K562 (cell line): ENCODE data around the gene ATP13A5. TPM values are rescaled to one million over a fixed set of nuclear protein-coding genes. Genes with fewer than 3 reads are reported as not detected.

Experiments used
- ATAC-seq: fragments of 200-7000 bp; cut with Tn5 transposase; 3 replicates; pipeline ENCODE4 v1.9.1; 2020; ENCODE audit warnings: moderate library complexity
- BruUV-seq: library from RNA; stranded (reverse); fragments of 400-500 nt; replicated peaks from 2 replicates; lab custom pipeline; 2021; lab: Mats Ljungman, UMichigan
- CTCF ChIA-PET: fragments of 300-600 bp; formaldehyde crosslinking; extraction: SDS; loops from one replicate; lab custom pipeline; 2021; ENCODE audit warnings: low intra/inter-chr PET ratio; lab: Yijun Ruan, JAX
- POLR2A ChIA-PET: fragments of 300-600, 350-650 bp; sonication (Branson Sonifier 250); formaldehyde crosslinking; extraction: SDS; loops from one replicate; lab custom pipeline; 2021; ENCODE audit warnings: antibody characterized with exemption, inconsistent platforms; lab: Yijun Ruan, JAX
- DNase-seq, 4 experiments: peaks; one replicate each; pipeline versions ENCODE4 v3.0.0 to v3.0.0-alpha.2; 2011 to 2018; ENCODE audit warnings: low spot score in 3 of 4, mixed read lengths in 3 of 4; ENCODE audit errors: extremely low read depth in 1 of 4
- FAIRE-seq: peaks from 2 replicates; lab custom pipeline; 2011; peaks lifted over from hg19 to GRCh38; lab: Jason Lieb, UNC
- H2AFZ ChIP-seq: 2 replicates; pipeline ENCODE4 v1.6.0; 2011; ENCODE audit warnings: low read depth, low read length, control low read depth, inconsistent platforms
- H3K27ac ChIP-seq: fragments of 200-600 bp; 3 replicates; pipeline ENCODE4 v1.8.0; 2011; ENCODE audit warnings: low read depth, mild to moderate bottlenecking, control low read depth, inconsistent platforms, low read length, moderate library complexity, mixed read lengths; ENCODE audit errors: extremely low read depth
- H3K27me3 ChIP-seq, 2 experiments: fragments of 300-600 bp in 1 of 2; 2 replicates in 1 of 2; 3 replicates in 1 of 2; pipeline versions ENCODE4 v1.6.0 to v1.8.0; 2011; ENCODE audit warnings: inconsistent platforms in 2 of 2, low read length in 2 of 2, mild to moderate bottlenecking in 1 of 2, mixed read lengths in 1 of 2, moderate library complexity in 1 of 2; ENCODE audit not compliant: control insufficient read depth in 2 of 2, insufficient read depth in 2 of 2
- H3K36me3 ChIP-seq: fragments of 300-600 bp; 3 replicates; pipeline ENCODE4 v1.8.0; 2011; ENCODE audit warnings: mild to moderate bottlenecking, low read length, inconsistent platforms; ENCODE audit not compliant: control insufficient read depth, insufficient read depth
- H3K4me1 ChIP-seq, 2 experiments: fragments of 200-600 bp in 1 of 2; replicated peaks in 1 of 2; 2 replicates in 1 of 2; 3 replicates in 1 of 2; pipeline versions ENCODE4 v1.5.1 to v1.8.0; 2011; ENCODE audit warnings: inconsistent platforms in 2 of 2, low read length in 2 of 2, mild to moderate bottlenecking in 1 of 2, mixed read lengths in 1 of 2, moderate library complexity in 1 of 2; ENCODE audit not compliant: control insufficient read depth in 2 of 2, insufficient read depth in 2 of 2
- H3K4me2 ChIP-seq: 2 replicates; pipeline ENCODE4 v1.6.1; 2011; ENCODE audit warnings: low read length, control low read depth, inconsistent platforms, mixed read lengths; ENCODE audit not compliant: insufficient read depth
- H3K4me3 ChIP-seq: fragments of 200-600 bp; sonication (generic), shearing (Covaris generic); 2 replicates; pipeline ENCODE4 v1.5.1; 2016; ENCODE audit warnings: control low read depth, inconsistent platforms
- H3K79me2 ChIP-seq: fragments of 200-600 bp; 3 replicates; pipeline ENCODE4 v1.8.0; 2011; ENCODE audit warnings: low read length, inconsistent platforms; ENCODE audit not compliant: control insufficient read depth, insufficient read depth
- H3K9ac ChIP-seq, 2 experiments: 2 replicates each; pipeline versions ENCODE4 v1.6.0 to v1.6.1; 2011; ENCODE audit warnings: low read depth in 2 of 2, low read length in 2 of 2, control low read depth in 1 of 2, inconsistent platforms in 1 of 2, mild to moderate bottlenecking in 1 of 2, mixed read lengths in 1 of 2; ENCODE audit not compliant: insufficient read depth in 1 of 2
- H3K9me1 ChIP-seq: one replicate; pipeline ENCODE4 v1.6.0; 2011; ENCODE audit warnings: inconsistent platforms, mild to moderate bottlenecking, low read length, moderate library complexity; ENCODE audit not compliant: control insufficient read depth, insufficient read depth
- H3K9me3 ChIP-seq: replicated peaks from 2 replicates; pipeline ENCODE4 v1.5.1; 2011; ENCODE audit warnings: low read depth, low read length, inconsistent platforms; ENCODE audit not compliant: control insufficient read depth, insufficient read depth
- H4K20me1 ChIP-seq: replicated peaks from 2 replicates; pipeline ENCODE4 v1.6.1; 2011; ENCODE audit warnings: low read length, inconsistent platforms, mixed read lengths; ENCODE audit not compliant: control insufficient read depth, insufficient read depth
- CBFA2T3 ChIP-seq: fragments of 450-650 bp; IDR thresholded peaks from 2 replicates; pipeline ENCODE4 v1.6.1; 2017
- CREBBP ChIP-seq: IDR thresholded peaks from one replicate; pipeline ENCODE4 v1.6.1; 2012; ENCODE audit warnings: low read depth, mild to moderate bottlenecking, control low read depth, inconsistent platforms, low read length
- KLF10 ChIP-seq: fragments of 250-450 bp; sonication (Bioruptor Pico); IDR thresholded peaks from 2 replicates; pipeline ENCODE4 v1.6.1; 2021; ENCODE audit warnings: matching md5 sums
- MTA3 ChIP-seq: fragments of 450-650 bp; formaldehyde crosslinking; IDR thresholded peaks from 2 replicates; pipeline ENCODE4 v1.6.1; 2017; ENCODE audit warnings: mild to moderate bottlenecking, borderline replicate concordance
- NEUROD1 ChIP-seq: fragments of 150-350 bp; IDR thresholded peaks from 2 replicates; pipeline ENCODE4 v1.6.1; 2014; ENCODE audit warnings: borderline replicate concordance, low read length, low read depth; ENCODE audit not compliant: partially characterized antibody
- POLR2AphosphoS2 ChIP-seq: IDR thresholded peaks from 2 replicates; pipeline ENCODE4 v1.6.1; 2012; ENCODE audit warnings: low read length, improper control_type of control experiment
- POLR2B ChIP-seq: fragments of 450-650 bp; IDR thresholded peaks from 2 replicates; pipeline ENCODE4 v1.6.1; 2018; ENCODE audit warnings: low read depth; ENCODE audit not compliant: partially characterized antibody
- RFX1 ChIP-seq: fragments of 450-650 bp; IDR thresholded peaks from 2 replicates; pipeline ENCODE4 v1.6.1; 2016; ENCODE audit warnings: mild to moderate bottlenecking, moderate library complexity
- WGBS: fragments of 100-300 bp; shearing (Covaris generic); methylation state at CpG from one replicate; pipeline ENCODE4 v1.1.6; 2016; ENCODE audit warnings: low coverage, mixed read lengths; ENCODE audit not compliant: insufficient coverage; ENCODE audit errors: missing lambda C conversion rate; 5-methylcytosine and 5-hydroxymethylcytosine counted together
- in situ Hi-C: fragments of 300-500 bp; cut with MboI; formaldehyde crosslinking; loops from 4 replicates; pipeline ENCODE4 v1.15.0; 2018; ENCODE audit warnings: inconsistent platforms, mixed read lengths
- intact Hi-C: fragments of 100-400 bp; cut with micrococcal nuclease; formaldehyde crosslinking; loops from 2 replicates; pipeline ENCODE4 v1.14.2; 2022
- polyA plus RNA-seq, 8 experiments: library from polyadenylated mRNA; depleted of rRNA in 4 of 8; stranded (reverse) in 5 of 8; unstranded in 3 of 8; fragments of >200 nt; fragmentation: Nextera tagmentation in 2 of 8; fragmentation: Illumina TruSeq in 1 of 8; extraction: Ambion mirVana in 2 of 8; extraction: Trizol in 1 of 8; gene quantifications; 2 replicates each; pipeline versions ENCODE4 v1.2.1 to v1.2.3, GENCODE V29; 2011 to 2014; ENCODE audit warnings: inconsistent platforms in 1 of 8, missing spikeins in 1 of 8
- total RNA-seq, 7 experiments: library from RNA; depleted of rRNA in 6 of 7; stranded (reverse); fragments of >200 nt in 6 of 7; fragmentation: Illumina TruSeq in 2 of 7; extraction: Trizol in 2 of 7; gene quantifications; 2 replicates each; pipeline versions ENCODE4 v1.2.1 to v1.2.3, GENCODE V29; 2011 to 2021; ENCODE audit warnings: low replicate concordance in 1 of 7
- TF ChIP-seq, protein P1 (sequence below): conservative IDR thresholded peaks from 2 replicates; pipeline ENCODE4 v1.6.1; 2011; ENCODE audit warnings: low read depth, mild to moderate bottlenecking, low read length; ENCODE audit not compliant: control insufficient read depth
- TF ChIP-seq, protein P2 (sequence below), 2 experiments: IDR thresholded peaks in 1 of 2; conservative IDR thresholded peaks in 1 of 2; 2 replicates each; pipeline ENCODE4 v1.6.1; 2016; ENCODE audit warnings: low read depth in 2 of 2, mild to moderate bottlenecking in 1 of 2, missing compliant biosample characterization in 1 of 2, missing genetic modification characterization in 1 of 2, moderate library complexity in 1 of 2

The ATP13A5 gene
- total and polyA plus RNA-seq, 9 of the 15 experiments (the other 6 are each of a cell fraction or from before 2014, with no cell fraction given): not detected

DNA sequence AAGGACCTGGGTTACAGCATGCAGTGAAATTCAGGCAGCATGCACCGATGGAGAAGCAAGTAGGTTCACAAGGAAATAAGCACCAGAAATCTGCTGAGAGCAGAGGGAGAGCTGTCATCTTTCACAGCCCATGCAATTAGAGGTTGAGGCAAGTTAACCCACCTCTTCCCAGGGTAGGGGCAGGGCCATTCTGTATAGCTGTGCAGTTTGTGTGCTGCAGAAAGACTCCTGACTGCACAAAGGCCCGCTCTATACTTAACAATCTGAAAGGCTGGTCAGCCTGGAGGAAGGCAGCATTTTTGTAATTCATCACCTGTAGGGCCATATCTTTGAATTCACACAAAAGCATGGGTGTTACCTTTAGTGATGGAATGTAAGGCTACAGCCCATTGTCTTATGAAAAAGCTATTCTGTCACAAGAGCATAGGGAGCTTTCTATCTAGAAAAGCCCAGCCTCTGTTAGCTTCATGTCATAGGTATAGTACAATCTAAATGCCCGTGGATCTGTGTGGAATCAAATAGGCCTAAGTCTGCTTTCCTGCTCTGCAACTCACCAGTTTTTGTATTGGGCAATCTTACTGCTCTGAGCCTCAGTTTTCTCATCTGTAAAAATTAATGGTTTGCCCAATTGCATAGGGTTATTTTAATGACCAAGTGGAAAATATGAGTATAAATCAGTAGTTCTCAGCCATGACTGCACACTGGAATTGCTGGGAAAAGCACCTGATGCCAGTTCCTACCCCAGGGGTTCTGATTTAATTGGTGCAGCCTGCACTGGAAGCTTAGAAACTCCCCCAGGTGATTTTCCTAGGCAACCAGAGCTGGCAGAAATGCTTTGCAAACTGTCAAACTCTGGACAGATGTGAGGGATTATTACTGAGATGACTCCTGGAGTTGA is 65.2 kb downstream of the ATP13A5 start (continued):
- TF ChIP-seq, protein P1, sequence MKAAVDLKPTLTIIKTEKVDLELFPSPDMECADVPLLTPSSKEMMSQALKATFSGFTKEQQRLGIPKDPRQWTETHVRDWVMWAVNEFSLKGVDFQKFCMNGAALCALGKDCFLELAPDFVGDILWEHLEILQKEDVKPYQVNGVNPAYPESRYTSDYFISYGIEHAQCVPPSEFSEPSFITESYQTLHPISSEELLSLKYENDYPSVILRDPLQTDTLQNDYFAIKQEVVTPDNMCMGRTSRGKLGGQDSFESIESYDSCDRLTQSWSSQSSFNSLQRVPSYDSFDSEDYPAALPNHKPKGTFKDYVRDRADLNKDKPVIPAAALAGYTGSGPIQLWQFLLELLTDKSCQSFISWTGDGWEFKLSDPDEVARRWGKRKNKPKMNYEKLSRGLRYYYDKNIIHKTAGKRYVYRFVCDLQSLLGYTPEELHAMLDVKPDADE: no peak
- no peak for TF ChIP-seq RFX1
- TF ChIP-seq NEUROD1: no peak
- TF ChIP-seq CBFA2T3: no peak

DNA sequence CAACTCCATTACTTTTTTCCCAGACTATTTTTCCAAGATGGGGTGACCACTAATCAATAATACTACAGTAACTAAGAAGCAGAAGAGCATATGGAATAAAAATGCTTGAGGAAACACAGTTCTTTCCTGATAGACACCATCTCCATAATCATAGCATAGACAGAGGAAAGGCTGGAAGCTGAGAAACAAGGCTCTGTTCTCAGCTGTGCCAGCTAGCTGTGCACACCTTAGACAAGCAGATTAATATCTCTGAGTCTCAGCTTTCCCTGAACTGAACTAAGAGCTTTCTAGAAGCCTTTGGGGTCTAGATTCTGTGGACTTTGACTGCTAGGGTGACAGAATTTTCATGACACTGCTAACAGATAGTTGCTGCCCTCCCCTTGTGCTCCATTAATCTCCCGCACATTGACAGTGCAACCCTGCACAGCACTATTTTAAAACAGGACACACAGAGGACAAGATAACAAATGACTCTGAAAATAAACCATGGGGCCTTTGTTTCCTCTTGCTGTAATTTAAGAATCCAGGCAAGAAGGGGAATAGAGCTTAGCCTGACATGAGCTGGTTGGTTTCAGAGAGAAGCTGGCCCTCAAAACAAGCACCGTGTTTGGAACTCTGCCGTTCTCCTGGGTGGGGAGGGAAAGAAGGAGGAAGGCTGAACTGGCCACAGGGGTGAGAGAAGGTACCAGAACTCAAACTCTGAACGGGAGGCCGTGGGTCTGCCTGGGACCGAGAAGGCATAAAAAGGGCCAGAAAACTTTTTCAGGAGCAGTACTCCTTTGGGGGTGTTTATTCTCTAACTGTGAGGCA is 67.4 kb downstream of the ATP13A5 start:
- 0% methylated on average over 6 of the region's 6 CpGs for WGBS
- FAIRE-seq (no peak), ATAC-seq (no peak), DNase-seq (no peak)
- Histone ChIP-seq H3K36me3 (no peaks in the 10 kb centered on the region), H2AFZ (no peak overlapping the region), H3K4me2 (no peak overlapping the region), H4K20me1 (no peaks in the 10 kb centered on the region), H3K9me1 (no peaks in the 10 kb centered on the region), H3K4me3 (no peak overlapping the region), H3K9ac (no peak overlapping the region), H3K9me3 (no peaks in the 10 kb centered on the region), H3K4me1 (no peaks in the 10 kb centered on the region), H3K79me2 (no peaks in the 10 kb centered on the region), H3K27me3 (no peaks in the 10 kb centered on the region), H3K27ac (no peak overlapping the region)
- intact Hi-C loops (no loop called here), in situ Hi-C loops (no loop called here)
- ChIA-PET POLR2A (interaction anchor here (0.7 kb wide), 1 partner anchor 416 kb away, joined by 3 read pairs; no protein-coding TSS in a partner anchor), CTCF (no interaction called here)
- TF ChIP-seq, protein P2, sequence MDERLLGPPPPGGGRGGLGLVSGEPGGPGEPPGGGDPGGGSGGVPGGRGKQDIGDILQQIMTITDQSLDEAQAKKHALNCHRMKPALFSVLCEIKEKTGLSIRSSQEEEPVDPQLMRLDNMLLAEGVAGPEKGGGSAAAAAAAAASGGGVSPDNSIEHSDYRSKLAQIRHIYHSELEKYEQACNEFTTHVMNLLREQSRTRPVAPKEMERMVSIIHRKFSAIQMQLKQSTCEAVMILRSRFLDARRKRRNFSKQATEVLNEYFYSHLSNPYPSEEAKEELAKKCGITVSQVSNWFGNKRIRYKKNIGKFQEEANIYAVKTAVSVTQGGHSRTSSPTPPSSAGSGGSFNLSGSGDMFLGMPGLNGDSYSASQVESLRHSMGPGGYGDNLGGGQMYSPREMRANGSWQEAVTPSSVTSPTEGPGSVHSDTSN (CRISPR knock-in tag; IDR thresholded peaks at IDR 0.05; ENCODE audit: low read depth): no peak
- TF ChIP-seq, protein P2 (tag; conservative IDR thresholded peaks at IDR 0.05; ENCODE audit: low read depth): peak; percentile 53
- TF ChIP-seq POLR2B (no peak), MTA3 (no peak), KLF10 (CRISPR knock-in tag) (no peak), CREBBP (no peak), POLR2AphosphoS2 (no peak)
- no TSS peak for BruUV-seq
